Measurements from ENCODE around the gene CDH8.

DNA sequence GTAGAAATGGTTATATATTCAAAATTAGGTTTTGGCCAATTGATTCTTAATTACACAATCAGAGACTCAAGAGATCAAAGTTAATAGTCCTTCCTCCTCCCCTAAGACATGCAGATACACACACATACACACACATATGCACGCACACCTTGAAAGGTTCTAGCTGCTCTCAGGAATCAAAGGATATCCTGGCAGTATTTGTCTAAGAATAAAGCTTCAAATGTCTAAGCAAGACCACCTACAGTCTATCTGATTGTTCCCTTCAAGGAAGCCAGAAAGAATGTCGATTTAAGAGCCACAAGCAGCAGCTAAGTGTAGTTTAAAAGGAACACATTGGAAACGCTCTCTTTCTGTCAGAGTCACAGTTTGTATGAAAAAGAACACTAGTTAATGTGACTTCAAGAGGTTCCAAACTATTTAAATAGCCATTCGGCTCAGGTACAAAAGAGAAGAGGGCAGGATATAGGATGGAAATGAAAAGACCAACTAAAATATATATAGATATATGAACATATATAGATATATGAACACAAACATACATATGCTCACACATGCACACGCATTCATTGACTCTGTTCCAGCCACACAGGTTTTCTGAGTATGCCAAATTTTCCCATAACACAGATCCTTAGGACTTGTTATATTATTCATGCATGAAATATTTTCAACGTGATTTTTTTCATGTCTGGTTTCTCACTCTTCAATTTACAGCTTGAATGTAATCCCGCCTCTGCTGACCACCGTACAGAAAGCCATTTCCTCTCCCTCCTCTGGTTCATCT, 79.0 kb downstream of the CDH8 start:
- TF ChIP-seq, protein P1, sequence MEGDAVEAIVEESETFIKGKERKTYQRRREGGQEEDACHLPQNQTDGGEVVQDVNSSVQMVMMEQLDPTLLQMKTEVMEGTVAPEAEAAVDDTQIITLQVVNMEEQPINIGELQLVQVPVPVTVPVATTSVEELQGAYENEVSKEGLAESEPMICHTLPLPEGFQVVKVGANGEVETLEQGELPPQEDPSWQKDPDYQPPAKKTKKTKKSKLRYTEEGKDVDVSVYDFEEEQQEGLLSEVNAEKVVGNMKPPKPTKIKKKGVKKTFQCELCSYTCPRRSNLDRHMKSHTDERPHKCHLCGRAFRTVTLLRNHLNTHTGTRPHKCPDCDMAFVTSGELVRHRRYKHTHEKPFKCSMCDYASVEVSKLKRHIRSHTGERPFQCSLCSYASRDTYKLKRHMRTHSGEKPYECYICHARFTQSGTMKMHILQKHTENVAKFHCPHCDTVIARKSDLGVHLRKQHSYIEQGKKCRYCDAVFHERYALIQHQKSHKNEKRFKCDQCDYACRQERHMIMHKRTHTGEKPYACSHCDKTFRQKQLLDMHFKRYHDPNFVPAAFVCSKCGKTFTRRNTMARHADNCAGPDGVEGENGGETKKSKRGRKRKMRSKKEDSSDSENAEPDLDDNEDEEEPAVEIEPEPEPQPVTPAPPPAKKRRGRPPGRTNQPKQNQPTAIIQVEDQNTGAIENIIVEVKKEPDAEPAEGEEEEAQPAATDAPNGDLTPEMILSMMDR (IDR thresholded peaks at IDR 0.05 in 2 of 3, conservative IDR thresholded peaks at IDR 0.05 in 1 of 3; ENCODE audit: borderline replicate concordance in 1 of 3, insufficient read depth in 1 of 3, low read depth in 2 of 3, low read length in 2 of 3) = no peak
- TF ChIP-seq POLR2AphosphoS5 (IDR thresholded peaks at IDR 0.05; ENCODE audit: low read depth, low read length) (no peak), POLR2A (IDR thresholded peaks at IDR 0.05; ENCODE audit: borderline replicate concordance, extremely low read depth, insufficient read depth, insufficient read length) (no peak), CBX3 (IDR thresholded peaks at IDR 0.05; ENCODE audit: low read depth) (no peak)
